GM18867 (cell line): Measurements from ENCODE around the gene RAD51B.

Experiments
- ATAC-seq: cut with Tn5 transposase; IDR thresholded peaks from one replicate; pipeline ENCODE4 v1.9.1; 2021; ENCODE audit warnings: mild to moderate bottlenecking, moderate library complexity; ENCODE audit not compliant: unreplicated experiment

The RAD51B gene

GRCh38 chr14:68592948-68593556 is 773.5 kb downstream of the RAD51B start:
- no peak for ATAC-seq

- ATAC-seq, result no peak
Observed at GRCh38 chr14:68593806-68594536, 774.4 kb downstream of the RAD51B start.

GRCh38 chr14:68594737-68595380 is 775.3 kb downstream of the RAD51B start:
- no peak for ATAC-seq

- ATAC-seq, result no peak
Observed at GRCh38 chr14:68596211-68596610, 776.6 kb downstream of the RAD51B start.

GRCh38 chr14:68596701-68597100 is 777.1 kb downstream of the RAD51B start:
- no peak for ATAC-seq

GRCh38 chr14:68598089-68598488 is 778.5 kb downstream of the RAD51B start:
- ATAC-seq, result no peak

- no peak for ATAC-seq
Observed at GRCh38 chr14:68598621-68599447, 779.3 kb downstream of the RAD51B start.

GRCh38 chr14:68599896-68600610 is 780.5 kb downstream of the RAD51B start:
- ATAC-seq, result no peak

GRCh38 chr14:68602507-68602906 is 782.9 kb downstream of the RAD51B start:
- no peak for ATAC-seq

- no peak for ATAC-seq
Observed at GRCh38 chr14:68603533-68604360, 784.2 kb downstream of the RAD51B start.

GRCh38 chr14:68604361-68604730 is 784.8 kb downstream of the RAD51B start:
- no peak for ATAC-seq

- ATAC-seq, result no peak
Observed at GRCh38 chr14:68604822-68605221, 785.2 kb downstream of the RAD51B start.

GRCh38 chr14:68606176-68606575 is 786.6 kb downstream of the RAD51B start:
- no peak for ATAC-seq

- no peak for ATAC-seq
Observed at GRCh38 chr14:68606644-68607043, 787.1 kb downstream of the RAD51B start.

GRCh38 chr14:68607081-68607866 is 787.7 kb downstream of the RAD51B start:
- ATAC-seq, result no peak

GRCh38 chr14:68607867-68608573 is 788.4 kb downstream of the RAD51B start:
- no peak for ATAC-seq

- no peak for ATAC-seq
Observed at GRCh38 chr14:68608574-68608962, 789.0 kb downstream of the RAD51B start.

- ATAC-seq, result no peak
Observed at GRCh38 chr14:68609012-68609411, 789.4 kb downstream of the RAD51B start.
